Globus pallidus (tissue), 1 donor: Measurements from ENCODE around the gene LINGO4.
A peak's percentile ranks its signal among the peaks of the same experiment; 100 is the strongest.

Experiments
- DNase-seq: peaks from one replicate; pipeline ENCODE4 v3.0.0-alpha.2; 2015; ENCODE audit warnings: low spot score

LINGO4 gene

DNA sequence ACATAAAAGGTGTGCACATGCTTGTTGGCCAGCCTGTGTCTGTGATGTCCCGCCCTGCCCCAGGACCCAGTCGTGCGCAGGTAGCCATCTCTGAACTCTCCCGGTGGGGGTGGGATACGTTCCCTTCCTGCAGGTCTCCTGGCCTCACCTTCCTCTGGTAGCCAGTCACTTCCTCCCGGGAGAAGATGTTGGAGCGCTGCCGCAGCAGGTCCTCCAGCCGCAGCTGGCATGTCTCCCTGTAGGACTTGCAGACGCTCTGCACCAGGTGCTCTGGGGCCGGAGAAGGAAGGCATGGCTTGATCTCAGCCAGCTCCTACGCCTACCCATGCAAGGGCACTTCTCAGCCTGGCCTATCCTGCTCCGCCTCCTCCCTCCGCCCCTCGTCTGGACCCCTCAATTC lies 9.2 kb upstream of the LINGO4 start:
- DNase-seq: no peak

DNA sequence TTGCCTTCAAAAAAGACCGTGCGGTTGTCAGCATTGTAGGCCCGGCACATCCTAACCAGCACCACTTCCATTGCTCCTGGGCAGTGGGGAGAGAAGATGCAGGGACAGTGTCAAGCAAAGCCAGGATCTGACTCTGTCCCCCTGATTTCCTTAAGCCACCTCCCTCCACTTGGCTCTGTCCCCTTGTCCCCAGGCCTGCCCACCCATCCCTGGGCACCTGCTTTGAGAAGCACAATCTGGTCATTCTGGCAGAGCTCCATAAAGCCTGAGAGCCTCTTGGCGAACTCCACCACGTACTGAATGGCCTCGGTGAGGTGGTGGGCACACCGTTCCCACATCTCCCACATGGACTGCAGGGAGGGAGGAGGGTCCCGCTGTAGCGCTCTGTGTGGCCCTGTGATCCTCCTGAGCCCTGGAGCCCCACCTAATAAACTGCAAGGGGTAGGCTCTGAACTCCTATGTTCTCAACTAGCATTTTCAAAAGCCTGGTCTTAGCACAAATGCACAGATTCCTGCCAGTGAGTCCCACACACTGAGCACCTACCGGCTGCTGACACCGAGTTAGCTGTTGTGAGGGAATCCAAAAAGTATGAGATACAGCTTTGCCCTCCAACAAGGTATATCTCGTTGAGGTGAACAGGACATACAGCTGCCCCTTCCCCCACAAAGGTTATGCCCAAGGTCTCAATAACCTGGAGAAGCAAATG lies 8.2 kb upstream of the LINGO4 start:
- DNase-seq: no peak

DNA sequence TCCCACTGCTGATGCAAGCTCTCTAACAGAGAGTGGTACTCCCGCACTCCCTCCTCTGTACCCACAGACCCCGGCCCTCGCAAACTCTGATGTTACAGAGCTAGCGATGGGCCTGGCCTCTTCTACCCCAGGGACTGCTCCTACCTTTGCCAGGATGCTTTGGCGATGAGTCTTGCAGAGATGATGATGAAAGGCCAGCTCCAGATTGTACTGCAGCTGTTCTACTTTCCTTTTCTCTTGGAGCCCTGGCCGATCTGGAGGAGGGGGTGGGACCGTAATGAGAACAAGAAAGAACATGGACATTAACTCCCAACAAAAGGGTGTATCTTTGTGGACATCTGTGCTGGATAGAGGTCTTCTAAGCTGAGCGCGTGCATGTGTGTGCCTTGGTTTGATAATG lies 6.0 kb upstream of the LINGO4 start:
- DNase-seq: no peak

DNA sequence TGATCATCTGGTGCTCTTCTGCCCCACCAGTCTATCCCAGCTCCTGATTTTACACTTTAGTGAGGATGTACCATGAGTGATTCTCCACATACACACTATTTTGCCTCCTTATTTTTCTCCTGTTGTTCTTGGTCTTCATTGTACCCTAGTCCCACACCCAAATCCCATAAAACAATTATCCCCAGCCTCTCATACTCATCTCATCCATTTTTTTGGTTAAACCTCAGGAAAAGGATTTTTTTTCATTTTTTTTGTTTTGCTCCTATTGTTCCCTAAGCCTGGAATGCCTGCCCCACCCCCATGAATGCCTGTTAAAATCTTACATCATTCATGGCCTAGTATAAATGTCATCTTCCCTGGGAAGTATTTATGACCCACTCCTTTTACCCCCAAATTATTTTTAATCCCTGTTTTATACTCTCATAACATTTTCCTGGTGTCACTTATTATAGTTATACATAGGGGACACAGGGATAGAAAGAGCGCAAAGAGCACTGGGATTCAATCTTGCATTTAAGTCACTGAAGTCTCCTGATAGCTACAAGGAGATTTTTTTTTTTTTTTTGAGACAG lies 4.9 kb upstream of the LINGO4 start:
- no peak for DNase-seq

DNA sequence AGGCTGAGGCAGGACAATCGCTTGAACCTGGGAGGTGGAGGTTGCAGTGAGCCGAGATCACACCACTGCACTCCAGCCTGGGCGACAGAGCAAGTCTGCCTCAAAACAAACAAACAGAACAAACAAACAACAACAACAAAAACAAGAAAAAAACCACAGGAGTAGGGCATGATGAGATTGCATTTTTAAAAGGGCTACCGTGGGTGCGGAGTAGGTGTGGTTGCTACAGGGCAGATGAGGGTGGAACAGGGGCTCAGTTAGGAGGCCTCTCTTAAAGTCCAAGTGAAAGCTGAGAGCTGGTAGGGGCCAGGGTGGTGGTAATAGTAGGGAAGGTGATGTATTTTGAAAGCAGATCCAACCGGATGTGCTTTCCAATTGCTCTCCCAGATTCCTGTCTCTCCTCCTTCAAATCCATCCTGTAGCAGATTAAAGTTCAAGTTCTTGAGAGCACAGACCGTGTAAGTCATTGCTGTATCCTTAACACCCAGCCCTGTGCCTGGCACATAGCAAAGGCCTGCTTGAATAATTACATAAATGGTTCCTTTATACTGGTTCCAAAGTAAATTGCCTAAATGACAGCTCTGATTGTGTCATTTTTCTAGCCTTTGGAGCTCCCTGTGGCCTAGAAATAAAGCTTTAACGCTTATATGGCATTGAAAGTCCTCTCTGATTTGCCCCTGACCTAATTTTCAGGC lies 4.2 kb upstream of the LINGO4 start:
- DNase-seq: peak; percentile 57

GRCh38 chr1:151807766-151808165 lies 2.5 kb upstream of the LINGO4 start:
- no peak for DNase-seq

DNA sequence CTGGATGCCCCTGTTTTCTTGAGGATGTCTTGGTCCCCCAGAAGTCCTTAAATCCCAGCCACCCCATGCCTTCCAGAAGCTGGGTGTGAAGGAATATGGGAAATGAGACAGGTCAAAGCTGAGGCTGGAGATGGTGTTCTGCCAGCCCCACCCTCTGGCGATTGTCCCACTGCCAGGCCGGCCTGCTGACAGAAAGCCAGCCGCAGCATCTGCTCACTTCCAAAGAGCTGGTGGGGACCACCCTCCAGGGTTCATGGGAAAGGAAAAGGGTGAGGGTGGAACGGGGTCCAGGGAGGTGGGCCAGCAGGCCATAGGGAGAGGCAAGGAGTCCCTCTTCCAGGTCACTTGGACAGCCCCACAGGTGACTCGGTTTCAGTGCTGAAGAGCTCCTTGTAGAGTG lies 1.9 kb upstream of the LINGO4 start:
- DNase-seq: no peak

DNA sequence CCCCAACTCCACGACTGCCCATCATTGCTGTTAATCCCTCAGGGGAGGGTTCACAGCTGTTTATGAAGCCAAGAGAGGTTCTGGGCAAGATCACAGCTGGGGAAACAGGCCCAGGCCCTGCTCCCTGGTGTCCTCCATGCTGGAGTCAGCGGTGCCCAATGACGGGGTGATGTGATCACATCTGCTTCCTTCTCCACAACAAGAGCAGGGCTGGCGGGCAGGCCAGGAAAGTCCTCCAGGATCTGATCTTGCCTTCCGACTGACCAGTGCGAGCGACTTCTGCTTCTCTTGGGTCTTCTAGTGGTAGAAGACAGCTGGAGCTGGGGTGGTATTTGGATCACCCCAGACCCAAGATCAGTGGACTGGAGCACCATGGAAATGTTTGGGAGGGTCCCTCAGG lies 951 bp upstream of the LINGO4 start:
- no peak for DNase-seq

DNA sequence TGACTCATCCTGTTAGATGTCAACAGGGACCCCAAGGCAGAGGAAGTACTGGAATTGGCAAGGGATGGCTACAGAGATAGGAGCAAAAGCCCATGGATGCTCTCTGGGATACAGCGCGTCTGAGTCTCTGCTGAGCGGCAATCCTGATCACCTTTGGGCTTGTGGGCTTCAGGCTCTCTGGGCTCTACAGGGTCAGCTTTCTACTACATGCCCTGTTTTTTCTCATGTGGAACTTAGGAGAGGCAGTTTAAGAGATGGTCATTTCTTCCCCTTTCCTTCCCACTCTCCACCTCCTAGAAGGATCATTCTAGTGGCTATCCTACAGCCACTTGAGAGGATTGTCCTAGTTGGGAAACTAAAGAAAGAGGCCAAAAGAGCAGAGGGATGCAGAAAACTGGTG lies 1.3 kb downstream of the LINGO4 start:
- no peak for DNase-seq

- no peak for DNase-seq
Observed at GRCh38 chr1:151803164-151803563, 2.1 kb downstream of the LINGO4 start.

DNA sequence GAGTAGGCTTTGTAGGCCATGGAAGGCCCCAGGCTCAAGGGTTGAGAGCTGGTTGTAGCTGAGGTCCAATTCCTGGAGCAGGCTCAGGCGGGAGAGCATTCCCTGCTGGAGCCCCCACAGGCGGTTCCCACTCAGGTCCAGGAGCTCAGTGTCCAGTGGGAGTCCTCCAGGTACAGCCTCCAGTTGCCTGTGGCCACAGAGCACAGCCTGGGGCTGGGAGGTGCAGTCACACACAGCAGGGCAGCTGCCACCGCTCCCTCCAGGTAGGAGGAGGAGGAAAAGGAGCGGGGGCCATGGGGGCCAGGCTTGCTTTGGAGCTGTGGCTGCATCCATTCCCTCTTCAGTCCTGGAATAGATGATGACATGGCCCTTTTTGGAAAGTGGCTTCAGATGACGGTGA lies 2.8 kb downstream of the LINGO4 start:
- no peak for DNase-seq

DNA sequence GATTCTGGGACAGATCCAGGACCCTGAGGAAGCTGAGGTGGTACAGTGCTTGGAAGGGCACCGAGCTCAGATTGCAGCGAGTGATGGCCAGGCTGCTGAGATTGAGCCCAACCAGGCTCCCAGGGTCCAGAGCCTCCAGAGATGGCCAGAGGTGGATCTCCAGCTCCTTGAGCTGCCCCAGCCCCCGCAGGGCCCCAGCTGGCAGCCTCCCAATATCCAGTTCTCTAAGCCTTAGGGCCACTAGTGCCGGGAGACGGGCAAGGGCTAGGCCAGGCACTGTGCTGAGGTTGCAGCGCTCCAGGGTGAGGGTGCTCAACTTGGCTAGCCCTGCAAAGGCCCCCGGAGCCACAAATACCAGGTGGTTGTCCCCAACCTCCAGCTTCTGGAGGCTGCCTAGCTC lies 3.4 kb downstream of the LINGO4 start:
- no peak for DNase-seq

DNA sequence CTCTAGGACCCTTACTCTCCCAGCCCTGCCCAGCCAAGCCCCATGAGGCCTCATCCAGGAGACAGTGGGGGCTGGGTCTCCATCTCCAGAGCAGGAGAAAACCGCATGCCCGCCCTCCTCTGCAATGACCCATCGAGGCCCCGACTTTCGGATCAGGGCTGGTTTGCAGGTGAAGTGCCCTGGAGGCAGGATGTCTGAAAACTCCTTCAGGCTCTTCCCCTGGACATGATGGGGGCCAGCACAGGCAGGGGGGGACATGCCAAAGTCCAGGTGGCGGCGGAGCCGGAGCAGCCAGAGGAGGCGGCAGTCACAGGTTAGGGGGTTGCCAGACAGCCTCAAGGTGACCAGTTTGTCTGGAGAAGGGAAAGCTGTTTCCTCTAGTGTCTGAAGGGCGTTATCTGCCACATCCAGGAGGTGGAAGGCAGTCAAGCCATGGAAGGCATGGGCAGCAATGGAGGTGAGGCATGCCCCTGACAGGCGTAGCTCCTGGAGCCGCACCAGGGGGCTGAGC lies 3.9 kb downstream of the LINGO4 start:
- no peak for DNase-seq

DNA sequence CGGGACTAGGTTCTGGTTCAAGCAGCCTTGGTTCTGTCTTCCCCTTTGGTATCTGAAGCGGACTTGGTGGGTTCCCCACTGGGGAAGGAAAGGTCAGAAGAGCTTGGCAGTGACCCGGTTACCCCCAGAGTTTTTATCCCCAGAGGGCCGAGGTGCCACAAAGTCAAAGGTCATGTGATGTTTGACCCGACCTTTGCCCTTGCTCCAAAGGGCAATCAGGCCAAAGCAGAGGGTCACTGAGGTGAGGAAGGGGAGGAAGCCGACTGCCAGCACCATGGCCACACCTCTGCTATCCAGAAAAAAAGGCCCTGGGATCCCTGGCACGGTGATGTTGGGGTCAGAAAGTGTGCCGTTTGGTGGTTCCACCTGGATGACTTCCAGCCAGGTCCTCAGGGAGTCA lies 4.4 kb downstream of the LINGO4 start:
- no peak for DNase-seq

DNA sequence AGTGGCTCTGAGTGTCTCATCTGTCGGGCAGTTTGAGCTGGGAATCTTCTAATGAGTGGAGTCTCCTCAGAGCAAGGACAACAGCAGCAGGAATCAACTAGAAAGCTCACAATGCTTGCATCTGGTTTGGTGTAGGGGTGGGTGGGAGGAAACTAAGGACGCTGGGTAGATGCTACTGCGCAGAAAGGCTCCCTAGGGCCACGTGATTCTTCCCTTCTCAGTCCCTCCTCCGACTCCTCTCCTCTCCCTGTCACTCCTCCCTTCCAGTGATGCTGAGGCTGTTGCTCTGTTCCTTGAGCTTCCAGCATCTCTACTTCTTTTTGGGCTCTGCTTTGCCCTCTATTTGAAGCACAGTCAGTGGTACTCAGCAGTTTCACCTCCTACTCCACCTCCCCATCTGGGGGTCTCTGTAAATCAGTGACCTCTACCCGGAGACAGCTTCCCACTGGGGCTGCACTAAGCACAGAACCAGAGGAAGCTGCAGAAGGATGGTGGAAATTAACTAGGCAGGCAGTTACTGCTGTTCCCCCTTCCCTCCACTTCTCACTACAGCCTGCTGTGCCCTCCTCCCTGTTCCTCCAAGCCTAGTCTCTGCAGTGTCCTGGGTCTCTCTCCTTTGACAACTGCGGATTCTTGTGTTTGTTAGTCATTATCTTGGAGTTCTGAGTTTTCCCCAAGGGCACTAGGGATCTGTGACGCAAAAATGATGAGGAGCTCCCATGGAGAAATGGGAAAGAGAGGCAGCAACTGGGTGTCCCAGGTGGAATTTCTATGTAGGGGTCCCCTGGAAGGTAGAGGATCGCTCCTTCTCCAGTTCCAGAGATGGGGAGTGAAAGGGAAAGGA lies 5.8 kb downstream of the LINGO4 start:
- DNase-seq: no peak

DNA sequence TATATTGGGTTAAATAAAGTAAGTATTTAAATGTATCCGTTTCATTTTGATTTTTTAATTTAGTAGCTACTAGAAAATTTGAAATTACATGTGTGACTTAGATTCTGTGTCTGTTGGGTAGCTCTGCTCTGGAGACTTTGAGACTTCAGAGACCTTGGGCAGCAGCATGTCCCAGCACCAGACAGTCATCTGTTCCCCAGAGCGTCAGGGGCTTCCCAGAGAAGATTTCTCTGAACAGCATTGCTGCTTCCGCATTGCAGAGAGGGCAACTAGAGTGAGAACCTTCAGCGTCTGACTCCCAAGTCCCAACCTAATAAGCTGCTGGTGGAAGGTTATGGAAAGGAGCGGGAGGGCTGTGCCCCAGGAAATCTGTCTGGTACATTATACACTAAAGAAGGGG lies 6.6 kb downstream of the LINGO4 start:
- no peak for DNase-seq

DNA sequence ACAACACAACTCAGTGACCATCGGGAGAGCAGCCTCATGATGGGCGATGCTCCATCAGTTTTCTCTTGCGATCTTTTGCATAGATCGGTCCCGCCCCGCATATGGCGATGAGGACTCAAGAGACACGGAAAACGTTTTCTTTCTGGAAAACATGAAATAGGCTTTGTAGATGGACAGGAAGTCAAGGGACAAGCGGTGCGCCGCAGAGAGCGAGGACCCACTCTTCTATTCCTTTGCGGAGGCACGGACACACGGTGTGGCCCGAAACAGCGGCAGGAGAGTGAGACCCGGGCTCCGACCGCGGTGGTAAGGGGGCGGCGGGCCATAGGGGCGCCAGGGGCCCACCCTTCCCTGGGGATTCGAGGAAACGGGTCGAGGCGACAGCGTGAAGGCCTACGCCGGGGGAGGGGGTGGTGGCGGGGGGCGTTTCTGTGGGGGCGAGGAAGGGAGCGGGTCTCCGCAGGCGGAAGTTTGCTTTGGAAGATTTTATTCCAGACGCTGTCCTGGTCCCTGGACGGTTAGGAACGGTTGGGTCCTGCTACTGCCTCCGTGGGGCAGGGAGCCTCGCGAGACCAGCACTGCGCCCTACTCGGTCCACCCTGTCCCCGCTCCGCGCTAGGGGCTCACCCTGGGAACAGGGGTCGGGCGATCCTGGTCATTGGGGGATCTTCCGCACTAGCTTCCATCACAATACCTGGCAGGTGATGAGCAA lies 14.1 kb downstream of the LINGO4 start:
- no peak for DNase-seq

GRCh38 chr1:151790071-151790939 lies 14.9 kb downstream of the LINGO4 start, which contains the start of gene TDRKH:
TSS of gene TDRKH (minus strand) at chr1:151790500. CDS start at chr1:151783022, 7,478 bp downstream.
- peak; percentile 99 for DNase-seq

DNA sequence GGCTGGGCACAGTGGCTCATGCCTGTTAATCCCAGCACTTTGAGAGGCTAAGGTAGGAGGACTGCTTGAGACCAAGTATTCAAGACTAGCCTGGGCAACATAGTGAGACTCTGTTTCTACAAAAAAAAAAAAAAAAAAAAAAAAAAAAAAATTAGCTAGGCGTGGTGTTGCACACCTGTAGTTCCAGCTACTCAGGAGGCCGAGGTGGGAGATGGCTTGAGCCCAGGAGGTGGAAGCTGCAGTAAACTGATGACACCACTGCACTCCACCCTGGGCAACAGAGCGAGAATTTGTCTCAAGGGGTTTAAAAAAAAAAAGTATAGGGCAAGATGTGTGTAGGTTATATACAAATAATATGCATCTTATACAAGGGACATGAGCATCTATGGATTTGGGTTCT lies 17.5 kb downstream of the LINGO4 start:
- DNase-seq: no peak

GRCh38 chr1:151783796-151784195 lies 21.4 kb downstream of the LINGO4 start:
- DNase-seq: no peak

GRCh38 chr1:151782741-151783140 lies 22.5 kb downstream of the LINGO4 start:
- no peak for DNase-seq
